Parathyroid adenoma (tissue), 2 donors: ENCODE measurements around the gene VWA5A.

Experiments used
- H2AFZ ChIP-seq: fragments of 300-600 bp; sonication (generic); one replicate; pipeline ENCODE4 v1.7.0; 2017; ENCODE audit warnings: antibody characterized with exemption, mild to moderate bottlenecking
- H3K27ac ChIP-seq: fragments of 300-600 bp; sonication (generic); one replicate; pipeline ENCODE4 v1.7.0; 2017
- H3K27me3 ChIP-seq: fragments of 300-600 bp; sonication (generic); one replicate; pipeline ENCODE4 v1.7.0; 2017; ENCODE audit warnings: low read length; ENCODE audit not compliant: control insufficient read depth, insufficient read depth
- H3K36me3 ChIP-seq: fragments of 300-600 bp; sonication (generic); one replicate; pipeline ENCODE4 v1.7.0; 2017; ENCODE audit warnings: low read length; ENCODE audit not compliant: control insufficient read depth, insufficient read depth
- H3K4me1 ChIP-seq: fragments of 300-600 bp; sonication (generic); one replicate; pipeline ENCODE4 v1.7.0; 2017; ENCODE audit warnings: control low read depth
- H3K4me2 ChIP-seq: fragments of 300-600 bp; sonication (generic); one replicate; pipeline ENCODE4 v1.7.0; 2017; ENCODE audit warnings: low read length
- H3K4me3 ChIP-seq: fragments of 300-600 bp; sonication (generic); one replicate; pipeline ENCODE4 v1.7.0; 2017; ENCODE audit warnings: low read depth, low read length
- H3K79me2 ChIP-seq: fragments of 300-600 bp; sonication (generic); one replicate; pipeline ENCODE4 v1.7.0; 2017; ENCODE audit warnings: control low read depth
- H3K9ac ChIP-seq: fragments of 300-600 bp; sonication (generic); one replicate; pipeline ENCODE4 v1.7.0; 2017; ENCODE audit warnings: mild to moderate bottlenecking
- H3K9me3 ChIP-seq: fragments of 300-600 bp; sonication (generic); one replicate; pipeline ENCODE4 v1.7.0; 2017; ENCODE audit warnings: low read length; ENCODE audit not compliant: control insufficient read depth
- CTCF ChIP-seq: fragments of 300-600 bp; sonication (generic); IDR thresholded peaks from one replicate; pipeline ENCODE4 v1.7.0; 2017; ENCODE audit warnings: antibody characterized with exemption, mild to moderate bottlenecking
- donor health status: primary hyperparathyroidism.

The VWA5A gene

GRCh38 chr11:124085997-124086846 lies 29.0 kb upstream of the VWA5A start:
- no peaks in the 10 kb centered on the region for H3K36me3 ChIP-seq
- no peak overlapping the region for H3K4me2 ChIP-seq
- H3K4me1 ChIP-seq, result no peaks in the 10 kb centered on the region
- no peak overlapping the region for H3K9ac ChIP-seq
- H3K79me2 ChIP-seq, result no peaks in the 10 kb centered on the region
- H3K27me3 ChIP-seq, result no peaks in the 10 kb centered on the region
- no peaks in the 10 kb centered on the region for H3K9me3 ChIP-seq
- H3K4me3 ChIP-seq, result no peak overlapping the region
- TF ChIP-seq CTCF, result no peak
- H3K27ac ChIP-seq, result no peak overlapping the region
- no peak overlapping the region for H2AFZ ChIP-seq

- Histone ChIP-seq H3K27ac (no peak overlapping the region), H3K9ac (no peak overlapping the region), H3K9me3 (no peaks in the 10 kb centered on the region), H3K4me1 (no peaks in the 10 kb centered on the region), H3K4me2 (no peak overlapping the region), H2AFZ (no peak overlapping the region), H3K27me3 (no peaks in the 10 kb centered on the region), H3K36me3 (no peaks in the 10 kb centered on the region), H3K4me3 (no peak overlapping the region), H3K79me2 (no peaks in the 10 kb centered on the region)
- TF ChIP-seq CTCF, result no peak
Measured at GRCh38 chr11:124090996-124091395, 24.3 kb upstream of the VWA5A start.

GRCh38 chr11:124093330-124093729 lies 21.9 kb upstream of the VWA5A start:
- Histone ChIP-seq H3K4me2 (no peak overlapping the region), H3K27ac (no peak overlapping the region), H3K9ac (no peak overlapping the region), H3K4me3 (no peak overlapping the region), H3K9me3 (no peaks in the 10 kb centered on the region), H3K79me2 (no peaks in the 10 kb centered on the region), H2AFZ (no peak overlapping the region), H3K27me3 (no peaks in the 10 kb centered on the region), H3K36me3 (no peaks in the 10 kb centered on the region), H3K4me1 (no peaks in the 10 kb centered on the region)
- TF ChIP-seq CTCF, result no peak

- no peak overlapping the region for H3K4me2 ChIP-seq
- no peak overlapping the region for H3K9ac ChIP-seq
- H3K36me3 ChIP-seq, result no peaks in the 10 kb centered on the region
- no peaks in the 10 kb centered on the region for H3K9me3 ChIP-seq
- H2AFZ ChIP-seq, result no peak overlapping the region
- no peak for TF ChIP-seq CTCF
- no peak overlapping the region for H3K4me3 ChIP-seq
- no peaks in the 10 kb centered on the region for H3K79me2 ChIP-seq
- H3K4me1 ChIP-seq, result no peaks in the 10 kb centered on the region
- H3K27me3 ChIP-seq, result no peaks in the 10 kb centered on the region
- no peak overlapping the region for H3K27ac ChIP-seq
Measured at GRCh38 chr11:124094731-124095130, 20.5 kb upstream of the VWA5A start.

GRCh38 chr11:124096364-124096763 lies 18.9 kb upstream of the VWA5A start:
- Histone ChIP-seq H3K4me2 (no peak overlapping the region), H3K27ac (no peak overlapping the region)
- no peak for TF ChIP-seq CTCF

More at GRCh38 chr11:124096364-124096763, 18.9 kb upstream of the VWA5A start:
- H3K9me3 ChIP-seq, result no peaks in the 10 kb centered on the region
- H3K27me3 ChIP-seq, result no peaks in the 10 kb centered on the region
- no peaks in the 10 kb centered on the region for H3K4me1 ChIP-seq
- H3K79me2 ChIP-seq, result no peaks in the 10 kb centered on the region
- H3K9ac ChIP-seq, result no peak overlapping the region
- H2AFZ ChIP-seq, result no peak overlapping the region
- H3K4me3 ChIP-seq, result no peak overlapping the region
- no peaks in the 10 kb centered on the region for H3K36me3 ChIP-seq
